ENCODE data around the gene SCP2. TPM values are rescaled to one million over a fixed set of nuclear protein-coding genes. Genes with fewer than 3 reads are reported as not detected.

Gene SCP2
- total RNA-seq, 1 donor from 2014 or later = 153 TPM

DNA sequence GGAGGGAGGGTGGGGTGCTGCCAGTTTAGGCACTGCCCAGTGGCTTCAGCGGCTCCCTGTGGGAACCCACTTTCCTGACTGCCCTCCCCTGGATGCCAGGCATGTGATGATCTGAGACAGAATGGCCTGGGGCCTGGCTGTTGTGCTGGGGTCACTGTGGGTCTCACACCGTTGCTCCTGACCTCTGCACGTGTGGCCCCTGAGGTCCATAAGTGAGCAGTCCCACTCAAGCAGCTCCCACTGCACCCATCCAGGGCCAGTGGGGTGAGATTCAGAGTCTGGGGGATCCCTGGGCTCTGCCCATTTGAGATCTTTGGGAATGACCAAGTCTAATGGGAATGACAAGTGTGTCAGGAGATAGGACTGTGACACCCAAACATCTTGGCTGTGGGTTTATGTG lies 153.0 kb downstream of the SCP2 start:
- DNase-seq (ENCODE audit: low spot score) = no peak

DNA sequence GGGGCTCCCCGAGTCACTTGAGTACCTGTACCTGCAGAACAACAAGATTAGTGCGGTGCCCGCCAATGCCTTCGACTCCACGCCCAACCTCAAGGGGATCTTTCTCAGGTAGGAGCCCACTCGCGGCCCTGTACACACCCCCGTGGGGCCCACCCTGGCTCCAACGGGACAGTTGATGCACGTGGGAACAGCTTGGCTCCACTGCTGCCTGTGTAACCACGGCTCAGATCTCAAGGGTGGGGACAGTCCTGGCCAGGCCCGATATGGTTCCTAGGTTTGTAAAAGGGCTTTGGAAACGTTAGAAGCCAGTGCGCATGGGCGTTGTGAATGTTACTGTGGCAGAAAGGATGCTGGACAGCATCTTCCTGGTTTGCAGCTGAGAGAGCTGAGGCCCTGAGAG lies 153.7 kb downstream of the SCP2 start:
- DNase-seq (ENCODE audit: low spot score) = no peak

DNA sequence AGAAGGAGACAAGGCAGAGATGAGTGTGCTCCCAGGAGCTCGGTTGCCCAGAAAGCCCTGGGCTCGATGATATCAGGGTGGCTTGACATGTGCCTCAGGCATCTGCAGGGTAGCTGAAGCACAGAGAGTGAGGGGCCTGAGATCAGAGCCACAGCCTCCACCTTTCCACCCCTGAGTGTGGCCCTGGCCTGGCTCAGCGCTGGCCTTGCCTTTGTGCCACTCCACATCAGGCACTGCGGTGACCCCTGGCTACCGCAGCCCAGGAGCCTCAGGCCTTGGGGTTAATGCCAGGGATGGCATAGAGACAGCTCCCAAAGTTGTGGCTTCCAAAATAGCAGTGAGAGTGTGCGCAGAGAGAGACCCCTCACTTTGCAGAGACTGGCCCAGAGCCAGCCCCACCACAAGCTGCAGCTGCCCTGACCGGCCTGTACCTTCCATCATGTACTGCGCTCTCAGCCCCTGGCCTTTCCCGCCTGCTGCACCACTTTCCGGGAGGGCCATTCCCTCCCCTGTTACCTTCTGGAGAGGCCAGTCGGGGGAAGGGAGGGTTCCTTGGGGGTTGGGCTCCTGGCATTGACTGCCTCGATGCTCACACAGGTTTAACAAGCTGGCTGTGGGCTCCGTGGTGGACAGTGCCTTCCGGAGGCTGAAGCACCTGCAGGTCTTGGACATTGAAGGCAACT lies 154.4 kb downstream of the SCP2 start:
- DNase-seq (ENCODE audit: low spot score) = no peak

DNA sequence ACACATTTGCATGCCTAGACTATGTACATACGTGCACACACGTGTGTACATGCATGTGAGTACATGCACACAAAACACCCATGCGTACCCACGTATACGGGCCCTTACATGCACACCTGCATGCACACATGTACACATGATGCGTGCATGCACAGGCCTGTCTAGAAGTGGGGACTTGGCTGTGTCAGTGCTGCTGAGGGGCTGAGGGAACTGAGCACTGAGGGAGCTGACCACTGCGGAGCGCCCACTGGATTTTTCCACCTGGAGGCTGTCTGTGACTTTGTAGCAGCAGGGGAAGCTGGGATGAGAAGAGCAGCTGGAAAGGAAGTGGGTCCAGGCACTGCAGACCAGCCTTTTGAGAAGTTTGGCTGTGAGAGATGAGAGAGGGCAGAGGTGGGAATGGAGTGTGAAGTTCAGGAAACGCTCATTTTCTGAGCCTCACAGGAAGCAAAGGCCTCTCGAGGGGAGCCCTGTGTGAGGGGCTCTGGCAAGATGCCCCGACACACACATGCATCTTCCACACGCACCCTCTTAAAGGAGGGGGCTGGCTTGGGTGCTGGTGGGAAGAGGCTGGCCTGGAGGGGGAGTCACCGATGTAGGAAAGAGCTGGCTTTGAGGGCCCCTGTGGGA lies 155.9 kb downstream of the SCP2 start:
- DNase-seq (ENCODE audit: low spot score) = no peak

DNA sequence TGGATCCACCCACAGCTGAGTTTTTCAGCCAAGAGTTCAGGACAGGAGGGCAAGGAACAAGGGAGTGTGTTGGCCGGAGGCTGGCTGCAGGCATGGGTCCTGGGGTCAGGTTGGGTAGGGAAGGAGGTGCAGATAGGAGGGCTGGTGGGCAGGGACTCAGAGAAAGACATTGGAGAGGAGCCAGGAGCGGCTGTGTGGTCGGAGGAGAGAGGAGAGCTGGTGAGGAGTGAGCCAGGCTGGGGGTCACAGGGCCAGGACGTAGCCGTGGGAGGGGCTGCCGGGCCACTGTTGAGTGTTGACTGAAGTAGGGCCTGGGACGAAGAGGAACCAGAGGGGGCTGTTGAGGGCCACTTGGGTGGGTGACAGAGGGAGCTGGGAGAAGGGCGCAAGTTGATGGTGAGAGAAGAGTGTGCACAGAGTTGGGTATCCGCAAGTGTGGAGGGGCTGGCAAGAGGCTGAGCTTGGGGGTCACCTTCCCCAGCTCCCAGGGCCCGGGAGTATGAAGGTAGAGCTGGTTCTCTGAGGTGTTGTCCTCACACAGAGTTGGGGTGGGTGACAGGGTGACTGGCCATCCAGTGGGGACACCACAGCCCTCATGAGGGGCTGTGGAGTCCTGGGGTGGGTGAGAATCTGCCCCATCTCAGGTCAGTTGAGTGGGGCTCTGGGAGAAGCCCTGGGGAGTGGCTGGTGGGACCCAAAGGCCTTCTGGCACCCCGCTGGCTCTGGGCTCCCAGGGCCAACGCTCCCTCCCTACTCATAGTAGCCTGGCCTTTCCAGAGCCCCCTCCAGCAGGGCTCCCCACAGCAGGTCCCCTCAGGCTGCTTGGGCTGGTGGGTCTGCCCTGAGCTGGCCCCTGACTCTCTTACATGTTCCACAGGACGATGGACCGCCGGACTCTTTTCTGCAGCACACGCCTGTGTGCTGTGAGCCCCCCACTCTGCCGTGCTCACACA lies 156.8 kb downstream of the SCP2 start:
- no peak for DNase-seq (ENCODE audit: low spot score)

DNA sequence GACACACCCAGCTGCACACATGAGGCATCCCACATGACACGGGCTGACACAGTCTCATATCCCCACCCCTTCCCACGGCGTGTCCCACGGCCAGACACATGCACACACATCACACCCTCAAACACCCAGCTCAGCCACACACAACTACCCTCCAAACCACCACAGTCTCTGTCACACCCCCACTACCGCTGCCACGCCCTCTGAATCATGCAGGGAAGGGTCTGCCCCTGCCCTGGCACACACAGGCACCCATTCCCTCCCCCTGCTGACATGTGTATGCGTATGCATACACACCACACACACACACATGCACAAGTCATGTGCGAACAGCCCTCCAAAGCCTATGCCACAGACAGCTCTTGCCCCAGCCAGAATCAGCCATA lies 157.5 kb downstream of the SCP2 start:
- no peak for DNase-seq (ENCODE audit: low spot score)

DNA sequence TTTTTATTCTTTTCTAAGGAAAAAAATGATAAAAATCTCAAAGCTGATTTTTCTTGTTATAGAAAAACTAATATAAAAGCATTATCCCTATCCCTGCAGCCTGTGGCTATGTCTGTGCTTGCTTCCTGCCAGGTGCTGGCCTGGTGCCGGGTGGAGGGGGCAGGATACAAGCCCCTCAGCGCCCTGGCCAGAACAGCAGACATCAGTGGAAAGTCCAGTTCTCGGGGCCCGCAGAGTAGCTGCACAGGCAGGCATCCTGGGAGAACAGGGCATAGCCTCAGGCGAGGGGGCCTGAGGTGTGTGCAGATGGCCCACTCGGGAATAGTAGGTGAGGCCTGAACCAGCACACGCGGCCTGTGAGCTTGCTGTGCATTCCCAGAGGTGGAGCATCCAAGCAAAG lies 158.3 kb downstream of the SCP2 start:
- DNase-seq (ENCODE audit: low spot score) = no peak

DNA sequence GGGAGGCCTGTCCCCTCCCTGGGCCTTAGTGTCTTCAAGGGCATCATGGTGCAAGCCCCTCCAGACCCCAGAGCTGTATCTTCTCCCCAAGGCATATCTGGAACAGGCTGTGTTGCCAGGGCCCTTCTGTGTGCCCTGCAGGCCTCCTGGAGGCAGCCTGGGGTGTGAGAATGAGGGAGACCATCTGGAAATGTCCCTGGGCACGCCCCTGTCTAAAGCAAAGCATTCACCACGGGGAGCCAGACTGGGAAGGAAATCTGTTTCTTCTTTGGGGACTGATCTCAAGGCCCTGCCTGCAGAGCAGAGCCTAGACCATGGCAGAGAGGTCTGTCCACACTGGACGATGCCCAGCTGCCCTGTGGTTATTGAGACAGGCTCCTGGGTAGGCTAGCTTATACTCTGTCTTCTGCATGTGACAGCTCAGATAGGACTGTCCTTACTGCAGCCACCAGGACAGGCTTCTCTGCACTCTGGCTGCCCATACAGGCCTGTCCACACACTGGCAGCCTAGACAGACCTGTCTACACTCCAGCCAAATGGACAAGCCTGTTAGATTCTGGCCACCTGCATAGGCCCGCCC lies 159.5 kb downstream of the SCP2 start:
- no peak for DNase-seq (ENCODE audit: low spot score)

DNA sequence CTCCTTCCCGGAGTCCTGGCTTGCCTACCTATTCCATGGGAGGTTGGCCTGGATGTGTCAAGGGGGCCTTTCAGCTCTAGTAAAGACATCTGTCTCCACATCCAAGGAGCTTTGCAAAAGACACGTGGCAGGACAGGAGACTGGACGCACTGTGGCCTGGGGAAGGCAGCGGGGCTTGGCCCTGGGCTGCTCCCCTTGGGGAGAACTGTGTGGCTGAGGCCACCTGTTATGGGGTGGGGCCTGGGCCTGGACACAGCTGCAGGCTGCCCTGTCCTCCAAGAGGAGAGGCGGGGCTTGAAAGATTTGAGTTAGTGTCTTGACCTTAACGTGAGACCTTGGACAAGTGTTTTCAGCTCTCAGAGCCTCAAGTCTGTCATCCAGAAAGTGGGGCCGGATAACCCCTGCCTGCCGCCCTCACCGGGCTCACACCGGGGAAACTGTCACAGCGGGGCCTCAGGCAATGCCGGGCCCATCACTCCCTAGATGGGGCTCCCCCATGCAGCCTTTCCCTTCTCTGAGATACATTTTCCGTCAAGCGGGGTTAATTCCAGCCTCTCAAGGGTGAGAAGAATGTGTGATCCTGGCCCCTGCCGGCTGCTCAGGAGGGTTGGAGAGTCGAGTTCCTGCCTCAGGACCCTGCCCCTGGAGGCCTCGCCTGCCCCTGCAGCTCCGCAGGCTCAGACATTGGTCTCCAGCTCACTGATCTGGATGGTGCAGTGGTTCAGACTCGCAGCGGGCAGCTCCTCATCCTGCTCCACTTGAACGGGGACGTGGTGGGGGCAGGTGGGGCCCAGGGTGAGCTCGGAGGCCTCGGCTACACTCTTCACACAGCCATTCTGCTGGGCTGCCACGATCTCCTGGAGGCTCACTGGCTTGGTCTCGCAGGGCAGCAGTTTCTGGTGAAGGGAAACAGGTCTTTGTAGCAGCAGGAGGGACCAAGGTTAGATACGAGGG lies 160.5 kb downstream of the SCP2 start:
- DNase-seq (ENCODE audit: low spot score) = no peak

DNA sequence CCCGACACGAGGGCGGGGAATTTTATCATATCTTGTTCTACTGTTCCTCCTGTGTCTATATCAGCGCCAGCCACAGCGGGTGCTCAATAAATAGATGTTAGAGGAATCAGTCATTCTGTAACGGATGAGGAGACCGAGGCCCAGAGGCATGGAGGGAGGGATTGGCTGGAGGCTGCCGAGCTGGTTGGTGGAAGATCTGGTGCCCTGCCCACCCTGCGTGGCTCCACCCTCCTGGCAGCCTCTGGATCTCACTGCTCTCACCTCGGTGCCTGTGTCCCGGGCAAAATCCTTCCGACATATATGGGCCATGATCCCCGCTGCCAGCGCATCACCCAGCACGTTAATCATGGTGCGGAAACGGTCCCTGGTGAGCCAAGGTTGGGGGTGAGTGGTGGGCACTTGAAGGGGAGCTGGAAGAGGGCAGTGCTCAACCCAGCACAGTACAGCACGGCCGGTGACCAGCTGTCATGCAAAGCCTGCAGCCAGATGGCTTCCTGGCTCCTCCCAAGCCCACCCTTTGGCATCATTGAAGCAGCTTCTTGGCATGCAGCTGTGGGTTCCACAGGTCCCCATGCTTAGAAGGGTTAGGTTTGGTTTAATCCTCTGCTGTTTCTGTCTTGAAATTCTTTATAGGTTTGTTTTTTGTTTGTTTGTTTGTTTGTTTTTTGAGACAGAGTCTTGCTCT lies 161.7 kb downstream of the SCP2 start:
- no peak for DNase-seq (ENCODE audit: low spot score)

DNA sequence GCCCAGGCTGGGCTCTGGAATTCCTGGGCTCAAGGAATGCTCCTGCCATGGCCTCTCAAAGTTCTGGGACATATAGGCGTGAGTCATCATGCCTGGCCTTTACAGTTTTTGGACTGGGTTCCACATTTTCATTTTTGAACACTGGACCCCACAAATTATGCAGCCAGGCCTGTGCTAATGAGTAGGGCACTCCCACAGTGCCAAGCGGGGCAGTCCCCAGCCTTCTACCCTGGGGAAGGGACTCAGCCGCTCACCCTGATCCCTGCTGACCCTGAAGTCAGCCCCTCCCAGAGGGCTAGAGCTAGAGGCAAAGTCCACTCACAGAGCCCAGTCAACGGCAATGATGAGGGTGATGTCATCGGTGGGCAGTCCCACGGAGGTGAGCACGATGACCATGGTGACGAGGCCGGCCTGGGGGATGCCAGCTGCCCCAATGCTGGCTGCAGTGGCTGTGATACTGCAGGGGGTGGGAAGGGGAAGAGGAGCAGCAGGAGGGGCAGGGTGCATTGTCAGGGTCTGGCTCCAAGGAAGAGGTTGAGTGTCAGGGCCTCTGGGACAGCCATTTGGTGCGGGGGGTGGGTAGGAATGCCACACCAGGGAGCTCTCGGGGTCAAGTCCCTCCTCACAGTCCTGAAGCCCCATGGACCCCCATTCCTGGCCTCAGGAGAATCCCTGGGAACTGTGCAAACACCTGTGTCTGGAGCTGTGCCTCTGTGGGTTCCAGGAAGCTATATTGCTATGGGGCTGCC lies 162.6 kb downstream of the SCP2 start:
- no peak for DNase-seq (ENCODE audit: low spot score)

DNA sequence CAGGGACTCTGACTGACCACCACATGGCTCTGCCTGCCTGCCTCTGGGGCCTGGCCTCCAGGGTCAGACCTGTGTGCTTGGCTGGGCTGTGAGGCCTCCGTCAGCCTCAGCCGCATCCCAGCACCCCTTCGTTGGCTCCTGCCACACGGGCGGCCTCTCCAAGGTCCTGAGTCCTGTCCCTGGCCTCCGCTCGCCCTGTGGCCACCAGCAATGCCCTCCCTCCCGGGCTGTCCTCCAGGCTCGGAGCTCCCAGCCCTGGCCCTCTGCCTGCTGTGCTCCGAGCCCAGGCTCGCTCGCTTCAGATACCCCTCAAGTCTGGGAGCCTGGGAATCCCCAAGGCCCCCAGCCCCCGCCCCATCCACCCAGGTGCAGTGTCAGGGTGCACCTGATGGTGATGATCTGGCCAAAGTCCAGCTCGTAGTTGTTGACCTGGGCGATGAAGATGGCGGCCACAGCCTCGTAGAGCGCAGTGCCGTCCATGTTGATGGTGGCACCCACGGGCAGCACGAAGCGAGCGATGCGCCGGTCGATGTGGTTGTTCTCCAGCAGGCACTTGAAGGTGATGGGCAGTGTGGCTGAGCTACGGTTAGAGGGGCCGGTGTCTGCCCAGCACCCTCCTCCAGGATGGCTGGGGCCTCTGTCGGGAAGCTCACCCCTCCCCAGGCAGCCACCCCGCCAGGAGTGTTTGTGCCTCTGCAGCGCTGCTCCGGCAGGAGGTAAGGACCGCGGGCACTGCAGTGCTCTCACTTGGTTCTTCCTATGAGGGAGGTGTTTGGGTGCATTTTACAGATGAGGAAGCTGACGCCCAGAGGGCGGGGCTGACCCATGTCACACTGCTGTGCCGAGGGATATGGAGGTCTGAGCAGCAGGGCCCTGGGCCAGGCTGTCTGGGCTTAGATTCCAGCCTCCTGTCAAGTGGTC lies 163.4 kb downstream of the SCP2 start:
- no peak for DNase-seq (ENCODE audit: low spot score)

DNA sequence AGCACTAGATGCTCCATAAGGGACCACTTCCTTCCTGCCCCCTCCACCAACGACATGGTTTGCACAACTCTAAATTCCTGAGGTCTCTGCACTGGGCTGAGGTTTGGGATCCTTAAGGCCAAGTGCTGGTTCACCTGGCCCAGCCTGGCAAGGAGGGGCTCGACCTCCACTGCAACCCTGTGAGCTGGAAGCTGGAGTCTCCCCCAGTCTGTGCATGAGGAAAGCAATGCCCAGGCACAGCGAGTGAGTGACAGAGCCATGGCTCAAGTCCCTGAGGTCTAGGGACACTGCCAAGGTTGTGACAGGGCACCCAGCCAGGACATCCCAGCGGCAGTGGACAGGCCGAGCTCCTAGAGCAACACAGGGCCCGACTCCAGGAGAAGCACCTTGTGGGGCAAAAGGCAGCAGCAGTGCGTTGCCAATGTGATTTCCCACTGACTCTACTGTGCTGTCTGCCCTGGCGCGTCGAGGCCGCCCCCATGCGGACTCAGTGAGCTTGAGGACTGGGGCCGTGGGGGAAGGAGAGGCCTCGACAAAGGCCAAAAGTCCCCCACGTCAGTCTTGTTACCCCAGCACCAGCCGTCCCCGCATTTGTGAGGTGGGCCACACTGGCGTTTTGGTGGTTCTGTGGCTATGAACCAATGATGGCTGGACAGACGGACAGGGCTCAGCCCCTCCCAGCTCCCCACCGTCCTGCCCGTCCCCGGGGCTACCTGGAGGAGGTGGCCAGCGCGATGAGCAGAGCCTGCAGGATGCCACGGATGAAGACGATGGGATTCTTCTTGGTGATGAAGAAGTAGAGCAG lies 165.0 kb downstream of the SCP2 start:
- no peak for DNase-seq (ENCODE audit: low spot score)

DNA sequence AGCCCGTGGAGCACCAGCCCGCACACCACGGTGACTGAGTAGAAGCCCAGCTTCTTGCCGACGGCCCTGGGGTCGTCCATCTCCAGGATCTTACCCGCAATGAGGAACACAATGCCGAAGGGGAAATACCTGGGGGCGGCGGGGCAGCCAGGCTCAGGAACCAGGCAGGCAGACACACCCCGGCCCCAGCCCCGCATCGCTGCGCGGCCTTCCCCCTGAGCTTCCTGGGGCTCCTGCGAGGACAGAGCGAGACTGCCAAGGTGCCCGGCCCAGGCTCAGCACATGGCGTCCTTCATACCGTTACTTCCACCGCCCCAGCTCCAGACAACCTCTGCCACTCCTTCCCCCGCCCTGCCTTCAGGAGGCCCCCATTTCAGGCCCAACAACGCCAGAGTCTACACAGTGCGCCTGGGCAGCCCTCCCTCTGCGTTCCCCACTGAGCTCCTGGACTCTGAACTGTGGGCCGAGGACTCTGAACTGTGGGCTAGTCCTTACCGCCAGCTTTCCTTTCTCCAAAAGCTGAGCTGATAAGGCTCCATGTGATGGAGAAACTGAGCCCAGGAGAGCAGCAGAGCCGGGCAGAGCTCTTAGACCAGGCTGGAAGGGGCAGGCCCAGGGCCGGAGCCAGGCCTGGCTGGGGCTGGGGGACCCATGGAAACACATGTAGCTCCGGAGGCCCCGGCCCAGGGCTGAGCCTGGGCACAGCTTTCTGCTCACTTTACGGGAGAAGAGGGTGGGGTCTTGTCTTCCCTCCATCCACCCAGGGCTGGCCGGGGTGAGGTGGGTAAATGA lies 165.8 kb downstream of the SCP2 start:
- DNase-seq (ENCODE audit: low spot score) = no peak

DNA sequence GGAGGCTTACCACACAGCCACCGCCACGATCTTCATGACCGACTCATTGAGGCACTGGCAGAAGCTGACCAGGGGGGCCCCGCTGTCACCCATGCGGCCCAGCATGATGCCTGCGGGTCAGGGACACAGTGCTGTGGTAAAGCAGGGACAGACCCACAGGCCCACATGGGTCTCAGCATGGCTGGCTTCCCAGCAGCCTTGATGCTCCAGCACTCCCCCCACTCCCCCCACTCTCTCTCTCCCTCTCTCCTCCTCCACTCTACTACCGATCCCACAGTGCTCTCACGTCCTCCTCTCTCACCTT lies 166.3 kb downstream of the SCP2 start:
- no peak for DNase-seq (ENCODE audit: low spot score)

DNA sequence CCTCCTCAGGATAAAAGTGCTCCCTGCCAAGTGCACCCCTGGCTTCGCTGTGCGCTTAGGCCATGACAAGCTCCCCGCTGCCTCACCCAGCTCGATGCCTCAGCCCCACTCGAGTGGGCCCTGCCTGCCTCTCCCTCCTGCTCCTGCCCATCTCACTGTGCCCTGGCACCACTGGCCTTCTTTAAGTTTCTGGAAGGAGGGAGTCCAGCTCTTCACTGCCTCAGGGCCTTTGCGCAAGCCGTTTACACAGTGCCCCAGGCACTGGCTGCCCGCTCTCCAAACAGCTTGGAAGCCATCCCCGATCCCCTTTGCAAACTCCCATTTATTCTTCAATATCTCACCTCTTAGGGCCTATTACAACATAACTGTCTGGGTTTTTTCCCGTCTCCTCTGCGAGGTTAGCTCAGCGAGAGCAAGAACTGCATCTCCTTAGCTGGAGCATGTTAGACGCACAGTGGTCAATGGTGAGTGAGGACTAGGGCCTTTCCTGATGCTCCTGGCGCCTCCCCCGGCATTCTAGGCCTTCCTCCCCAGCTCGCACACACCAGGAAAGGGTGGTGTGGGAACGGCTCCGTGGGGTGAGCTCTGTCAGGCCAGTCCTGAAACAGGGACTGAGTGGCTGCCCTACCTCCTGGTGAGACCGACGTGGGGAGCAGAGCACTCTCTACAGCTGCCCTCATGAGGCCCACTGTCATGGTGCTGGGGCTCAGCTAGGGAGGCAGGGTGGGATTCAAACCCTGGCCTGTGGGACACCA lies 166.9 kb downstream of the SCP2 start:
- no peak for DNase-seq (ENCODE audit: low spot score)

All from mesenteric fat pad (tissue), 1 donor.